GM18526 (cell line): ENCODE measurements around the gene TMEM144.

Experiments
- POLR2A ChIP-seq: IDR thresholded peaks from 3 replicates; pipeline ENCODE4 v1.6.1; 2011; ENCODE audit not compliant: insufficient read length; ENCODE audit errors: extremely low read depth

TMEM144 gene

GRCh38 chr4:158176776-158177175 lies 33.5 kb upstream of the TMEM144 start:
- TF ChIP-seq POLR2A, result no peak

GRCh38 chr4:158179465-158179864 lies 30.8 kb upstream of the TMEM144 start:
- no peak for TF ChIP-seq POLR2A

DNA sequence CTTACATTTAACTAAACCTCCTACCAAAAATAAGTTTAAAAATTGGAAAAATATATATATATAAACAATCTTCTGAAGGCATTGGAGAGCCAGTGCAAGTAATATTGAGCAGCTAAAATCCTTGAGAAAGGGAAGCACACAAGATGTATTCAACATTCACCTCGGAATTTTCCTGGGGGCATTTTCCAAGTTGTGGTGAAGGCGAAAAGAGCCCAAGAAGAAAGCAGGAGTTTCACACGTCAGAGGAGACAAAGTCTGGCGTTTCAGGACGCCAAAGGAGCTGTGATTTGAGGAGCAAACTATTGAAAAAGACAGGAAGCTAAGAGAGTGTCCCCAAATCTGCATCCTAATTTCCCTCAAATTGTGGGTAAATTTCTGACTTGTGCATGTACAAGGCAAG lies 28.4 kb upstream of the TMEM144 start:
- TF ChIP-seq POLR2A, result no peak

GRCh38 chr4:158182736-158183135 lies 27.6 kb upstream of the TMEM144 start:
- TF ChIP-seq POLR2A, result no peak

DNA sequence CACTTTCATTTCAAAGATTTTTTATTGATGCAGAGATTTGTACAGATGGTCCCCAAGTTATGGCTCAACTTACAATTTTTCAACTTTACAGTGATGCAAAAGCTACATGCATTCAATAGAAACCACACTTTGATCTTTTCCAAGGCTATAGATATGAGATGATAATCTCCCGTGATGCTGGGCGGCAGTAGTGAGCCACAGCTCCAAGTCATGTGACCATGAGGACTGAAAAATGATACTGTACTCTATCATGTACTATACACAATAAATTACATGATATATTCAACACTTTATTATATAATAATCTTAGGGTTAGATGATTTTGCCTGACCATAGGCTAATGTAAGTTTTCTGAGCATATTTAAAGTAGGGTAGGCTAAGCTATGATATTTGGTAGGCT lies 23.5 kb upstream of the TMEM144 start:
- TF ChIP-seq POLR2A, result no peak

DNA sequence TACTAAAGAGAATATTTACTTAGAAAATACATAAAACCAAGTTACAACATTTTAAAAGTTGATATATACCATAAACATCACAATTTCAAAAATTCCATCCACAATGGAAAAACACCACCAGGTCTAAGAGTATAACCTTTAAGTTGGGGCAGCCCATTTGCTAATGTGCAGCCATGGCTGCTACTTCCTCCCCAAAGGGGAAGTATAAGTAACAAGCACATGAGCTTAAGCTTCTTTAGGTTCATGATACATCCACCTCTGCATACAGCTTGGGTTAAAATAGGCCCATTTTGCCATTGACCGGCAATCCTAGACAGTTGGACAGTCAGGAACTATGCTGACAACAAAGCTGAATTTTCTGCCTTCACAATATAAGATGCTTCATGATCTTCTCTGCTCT lies 20.9 kb upstream of the TMEM144 start:
- TF ChIP-seq POLR2A, result no peak

- no peak for TF ChIP-seq POLR2A
These were observed 19.6 kb upstream of the TMEM144 start for GRCh38 chr4:158190718-158191117.

DNA sequence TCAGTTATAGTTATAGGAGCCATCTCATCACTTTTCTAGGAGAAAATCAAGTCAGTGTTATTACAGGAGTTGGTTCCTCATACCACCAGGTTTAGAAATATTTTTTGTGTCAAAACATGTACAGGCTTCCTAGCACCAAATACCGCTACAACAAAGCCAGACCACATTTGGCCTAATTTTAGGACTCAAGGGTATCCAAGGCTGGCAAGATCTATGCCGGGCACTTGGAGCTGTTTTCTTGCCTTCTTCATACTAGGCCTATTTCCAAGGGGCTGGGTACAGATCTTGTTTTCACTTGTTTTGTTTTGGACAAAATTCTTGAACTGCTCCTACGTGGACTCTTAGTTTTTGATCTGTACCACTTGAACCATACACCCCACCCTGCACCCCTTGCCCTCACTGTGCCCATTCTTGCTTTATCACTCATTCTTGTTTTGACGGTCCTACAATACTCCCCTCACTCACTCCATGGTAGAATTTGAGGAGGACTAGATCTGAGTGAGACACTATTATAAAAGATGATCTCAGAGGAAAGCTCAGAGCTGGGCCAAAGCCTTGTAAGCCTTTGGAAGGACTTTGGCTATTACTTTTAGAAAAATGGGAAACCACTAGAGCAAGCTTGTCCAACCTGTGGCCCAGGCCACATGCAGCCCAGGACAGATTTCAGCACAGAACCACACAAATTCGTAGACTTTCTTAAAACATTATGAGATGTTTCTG lies 17.7 kb upstream of the TMEM144 start:
- no peak for TF ChIP-seq POLR2A

DNA sequence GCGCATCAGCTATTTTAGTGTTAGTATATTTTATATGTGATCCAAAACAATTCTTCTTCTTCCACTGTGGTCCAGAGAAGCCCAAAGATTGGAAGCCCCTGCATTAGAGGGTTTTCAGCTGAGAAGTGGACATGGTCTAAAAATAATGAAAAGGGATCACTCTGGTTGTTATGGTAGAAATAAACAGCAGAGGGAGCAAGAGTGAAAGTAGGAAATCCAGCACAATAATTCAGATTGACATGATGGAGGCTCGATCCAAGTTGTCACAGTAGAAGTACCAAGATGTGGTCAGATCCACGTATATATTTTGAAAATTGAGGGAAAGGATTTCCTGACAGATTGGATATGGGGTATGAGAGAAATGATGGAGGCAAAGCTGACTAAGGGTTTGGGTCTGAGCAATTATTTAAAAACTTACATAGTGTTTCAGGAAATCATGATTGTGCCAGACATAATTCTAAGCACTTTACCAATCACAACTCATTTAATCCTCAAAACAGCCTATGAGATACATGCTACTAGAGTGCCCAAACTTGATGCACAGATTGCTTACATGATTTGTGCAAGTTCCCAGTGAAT lies 17.0 kb upstream of the TMEM144 start:
- TF ChIP-seq POLR2A, result no peak

- no peak for TF ChIP-seq POLR2A
These were observed 15.0 kb upstream of the TMEM144 start for GRCh38 chr4:158195297-158195696.

- TF ChIP-seq POLR2A, result no peak
These were observed 13.0 kb upstream of the TMEM144 start for GRCh38 chr4:158197194-158197776.

- no peak for TF ChIP-seq POLR2A
These were observed 10.1 kb upstream of the TMEM144 start for GRCh38 chr4:158200214-158200613.

DNA sequence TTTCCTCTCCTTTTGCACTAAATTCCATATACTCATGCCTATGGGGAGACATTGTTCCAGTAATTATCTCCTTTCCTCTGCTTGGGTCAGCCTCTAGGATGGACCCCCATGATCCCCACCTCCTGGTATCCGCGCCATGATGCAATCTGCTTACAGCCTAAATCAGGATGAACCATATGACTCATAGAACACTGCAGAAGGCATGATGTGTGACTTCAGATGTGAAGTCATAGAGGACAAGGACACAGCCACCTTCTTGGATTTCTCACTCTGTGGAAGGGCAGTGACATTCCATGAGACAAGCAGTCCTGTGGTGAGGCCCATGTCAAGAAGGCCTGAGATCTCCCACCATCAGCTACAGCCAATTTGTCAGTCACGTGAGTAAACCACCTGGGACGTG lies 9.0 kb upstream of the TMEM144 start:
- TF ChIP-seq POLR2A, result no peak

GRCh38 chr4:158201876-158202275 lies 8.4 kb upstream of the TMEM144 start:
- TF ChIP-seq POLR2A, result no peak

- TF ChIP-seq POLR2A, result no peak
These were observed 7.8 kb upstream of the TMEM144 start for GRCh38 chr4:158202481-158202880.

DNA sequence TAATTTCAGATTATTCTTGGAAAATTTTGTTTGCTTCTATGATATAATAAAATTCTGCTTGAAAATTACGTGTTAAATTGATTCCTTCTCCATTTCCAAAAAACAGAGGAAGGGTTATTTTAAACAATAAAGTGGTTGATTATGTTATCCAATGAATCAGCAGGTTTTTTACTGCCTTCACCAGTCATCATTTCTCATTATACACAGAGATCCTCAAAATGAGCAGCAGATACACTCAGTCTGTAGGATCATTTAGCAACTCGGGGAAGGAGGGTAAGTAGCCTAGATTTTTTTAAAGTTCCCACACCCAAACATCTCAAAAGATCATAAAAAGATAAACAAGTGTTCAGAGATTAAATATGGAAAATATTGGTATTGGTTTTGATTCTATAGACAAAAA lies 6.8 kb upstream of the TMEM144 start:
- no peak for TF ChIP-seq POLR2A

GRCh38 chr4:158203929-158204328 lies 6.4 kb upstream of the TMEM144 start:
- no peak for TF ChIP-seq POLR2A

DNA sequence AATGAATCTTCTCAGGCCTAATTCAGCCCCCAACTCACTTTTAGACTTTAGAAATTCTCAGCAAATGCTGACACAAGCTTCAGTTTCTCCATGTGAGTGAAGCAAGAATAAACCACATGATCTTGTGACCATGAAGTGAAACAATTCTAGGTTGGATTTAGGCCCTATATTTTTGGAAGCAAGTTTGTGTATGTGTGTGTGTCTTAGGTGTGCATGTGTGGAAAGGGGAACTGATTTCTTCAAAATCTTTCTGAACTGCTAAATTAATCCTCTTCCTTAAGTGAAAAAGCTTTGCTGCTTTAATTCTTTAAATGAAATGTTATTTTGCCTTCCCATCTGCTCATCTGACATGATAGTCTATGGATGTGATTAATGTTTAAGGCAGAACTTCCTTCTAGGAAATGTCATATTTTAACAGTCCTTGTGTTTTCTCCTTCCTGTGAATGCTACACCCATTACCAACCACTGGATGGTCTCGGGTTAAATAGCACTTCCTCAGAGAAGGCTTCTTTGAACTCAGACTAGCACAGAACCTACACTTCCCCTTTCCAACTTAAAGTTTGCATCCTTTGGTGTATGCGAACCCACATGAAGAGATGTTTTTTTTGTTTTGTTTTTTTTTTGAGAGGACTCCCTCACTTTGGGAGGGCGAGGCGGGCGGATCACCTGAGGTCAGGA lies 1.2 kb upstream of the TMEM144 start:
- no peak for TF ChIP-seq POLR2A
